K562 (cell line): Measurements from ENCODE around the gene ETNK1. TPM values are rescaled to one million over a fixed set of nuclear protein-coding genes. Genes with fewer than 3 reads are reported as not detected.
A peak's percentile ranks its signal among the peaks of the same experiment; 100 is the strongest.

Experiments
- BCL6 ChIP-seq: fragments of 250-450 bp; sonication (Bioruptor Pico); IDR thresholded peaks from 2 replicates; pipeline ENCODE4 v1.4.0; 2020
- CREBBP ChIP-seq: IDR thresholded peaks from one replicate; pipeline ENCODE4 v1.6.1; 2012; ENCODE audit warnings: low read depth, mild to moderate bottlenecking, control low read depth, inconsistent platforms, low read length
- CXXC5 ChIP-seq: fragments of 250-450 bp; sonication (Bioruptor Pico); IDR thresholded peaks from 2 replicates; pipeline ENCODE4 v1.8.0; 2022; ENCODE audit warnings: inconsistent platforms, mild to moderate bottlenecking, moderate library complexity
- E2F3 ChIP-seq: fragments of 250-450 bp; sonication (Bioruptor Pico); IDR thresholded peaks from 2 replicates; pipeline ENCODE4 v1.4.0; 2020; ENCODE audit warnings: mild to moderate bottlenecking
- HMGN3 ChIP-seq: IDR thresholded peaks from 2 replicates; pipeline ENCODE4 v1.6.1; 2011; ENCODE audit warnings: borderline replicate concordance, low read depth, mild to moderate bottlenecking, mixed read lengths, low read length; ENCODE audit not compliant: insufficient read length; ENCODE audit errors: extremely low read depth
- MAFK ChIP-seq: IDR thresholded peaks from 2 replicates; pipeline ENCODE4 v1.6.1; 2011; ENCODE audit warnings: low read length, improper control_type of control experiment
- MCM5 ChIP-seq: fragments of 450-650 bp; IDR thresholded peaks from 2 replicates; pipeline ENCODE4 v1.6.1; 2016; ENCODE audit warnings: low read depth
- NELFE ChIP-seq: IDR thresholded peaks from 2 replicates; pipeline ENCODE4 v1.6.1; 2011; ENCODE audit warnings: mild to moderate bottlenecking; ENCODE audit not compliant: insufficient read depth, insufficient read length
- RBM15 ChIP-seq: fragments of 200-400 bp; formaldehyde crosslinking; IDR thresholded peaks from 2 replicates; pipeline ENCODE4 v1.6.1; 2018; ENCODE audit warnings: mild to moderate bottlenecking, low read length, moderate library complexity; ENCODE audit not compliant: insufficient read depth
- RFX7 ChIP-seq: fragments of 250-450 bp; sonication (Bioruptor Pico); IDR thresholded peaks from 2 replicates; pipeline ENCODE4 v1.5.1; 2021; ENCODE audit warnings: mild to moderate bottlenecking
- RREB1 ChIP-seq: fragments of 250-450 bp; sonication (Bioruptor Pico); IDR thresholded peaks from 2 replicates; pipeline ENCODE4 v1.4.0; 2020
- SETDB1 ChIP-seq: IDR thresholded peaks from one replicate; pipeline ENCODE4 v1.6.1; 2012; ENCODE audit warnings: low read length, control low read depth, inconsistent platforms
- STAT5B ChIP-seq: fragments of 250-450 bp; sonication (Bioruptor Pico); IDR thresholded peaks from 2 replicates; pipeline ENCODE4 v1.8.0; 2021; ENCODE audit warnings: mild to moderate bottlenecking, inconsistent platforms
- U2AF2 ChIP-seq: fragments of 200-400 bp; formaldehyde crosslinking; optimal IDR thresholded peaks from 2 replicates; pipeline ENCODE3; 2017; ENCODE audit warnings: low read depth, mild to moderate bottlenecking, low read length
- XRCC5 ChIP-seq: fragments of 200-400 bp; formaldehyde crosslinking; IDR thresholded peaks from 2 replicates; pipeline ENCODE4 v1.6.1; 2017; ENCODE audit warnings: low read depth, mild to moderate bottlenecking, low read length
- ZBED1 ChIP-seq: IDR thresholded peaks from 2 replicates; pipeline ENCODE4 v1.6.1; 2014
- ZFP30 ChIP-seq: fragments of 250-450 bp; sonication (Bioruptor Pico); IDR thresholded peaks from 2 replicates; pipeline ENCODE4 v1.8.0; 2022; ENCODE audit warnings: moderate library complexity, mild to moderate bottlenecking, inconsistent platforms, borderline replicate concordance
- ZNF224 ChIP-seq: sonication (generic); formaldehyde crosslinking; IDR thresholded peaks from 2 replicates; pipeline ENCODE4 v1.8.0; 2022; ENCODE audit warnings: mild to moderate bottlenecking, missing genetic modification reagents
- ZNF263 ChIP-seq: sonication (generic); formaldehyde crosslinking; IDR thresholded peaks from 2 replicates; pipeline ENCODE4 v1.8.0; 2022; ENCODE audit warnings: mild to moderate bottlenecking, missing genetic modification reagents, borderline replicate concordance
- polyA plus RNA-seq, 8 experiments: library from polyadenylated mRNA; depleted of rRNA in 4 of 8; stranded (reverse) in 5 of 8; unstranded in 3 of 8; fragments of >200 nt; fragmentation: Nextera tagmentation in 2 of 8; fragmentation: Illumina TruSeq in 1 of 8; extraction: Ambion mirVana in 2 of 8; extraction: Trizol in 1 of 8; gene quantifications; 2 replicates each; pipeline versions ENCODE4 v1.2.1 to v1.2.3, GENCODE V29; 2011 to 2014; ENCODE audit warnings: inconsistent platforms in 1 of 8, missing spikeins in 1 of 8
- total RNA-seq, 7 experiments: library from RNA; depleted of rRNA in 6 of 7; stranded (reverse); fragments of >200 nt in 6 of 7; fragmentation: Illumina TruSeq in 2 of 7; extraction: Trizol in 2 of 7; gene quantifications; 2 replicates each; pipeline versions ENCODE4 v1.2.1 to v1.2.3, GENCODE V29; 2011 to 2021; ENCODE audit warnings: low replicate concordance in 1 of 7
- TF ChIP-seq, protein P1 (sequence below): fragments of 450-650 bp; formaldehyde crosslinking; IDR thresholded peaks from 2 replicates; pipeline ENCODE4 v1.4.0; 2020; ENCODE audit warnings: mild to moderate bottlenecking, moderate library complexity
- TF ChIP-seq, protein P2 (sequence below), 2 experiments: fragments of 250-450 bp in 1 of 2; fragments of 450-650 bp in 1 of 2; sonication (Bioruptor Pico) in 1 of 2; IDR thresholded peaks; 2 replicates each; pipeline versions ENCODE4 v1.6.1 to v1.8.0; 2016 to 2021; ENCODE audit warnings: mild to moderate bottlenecking in 2 of 2, moderate library complexity in 2 of 2, missing compliant biosample characterization in 1 of 2, missing genetic modification characterization in 1 of 2

Gene ETNK1
- total and polyA plus RNA-seq, 9 of the 15 experiments (the other 6 are each of a cell fraction or from before 2014, with no cell fraction given), result 10.0 to 70.5 (median 36.0) TPM

DNA sequence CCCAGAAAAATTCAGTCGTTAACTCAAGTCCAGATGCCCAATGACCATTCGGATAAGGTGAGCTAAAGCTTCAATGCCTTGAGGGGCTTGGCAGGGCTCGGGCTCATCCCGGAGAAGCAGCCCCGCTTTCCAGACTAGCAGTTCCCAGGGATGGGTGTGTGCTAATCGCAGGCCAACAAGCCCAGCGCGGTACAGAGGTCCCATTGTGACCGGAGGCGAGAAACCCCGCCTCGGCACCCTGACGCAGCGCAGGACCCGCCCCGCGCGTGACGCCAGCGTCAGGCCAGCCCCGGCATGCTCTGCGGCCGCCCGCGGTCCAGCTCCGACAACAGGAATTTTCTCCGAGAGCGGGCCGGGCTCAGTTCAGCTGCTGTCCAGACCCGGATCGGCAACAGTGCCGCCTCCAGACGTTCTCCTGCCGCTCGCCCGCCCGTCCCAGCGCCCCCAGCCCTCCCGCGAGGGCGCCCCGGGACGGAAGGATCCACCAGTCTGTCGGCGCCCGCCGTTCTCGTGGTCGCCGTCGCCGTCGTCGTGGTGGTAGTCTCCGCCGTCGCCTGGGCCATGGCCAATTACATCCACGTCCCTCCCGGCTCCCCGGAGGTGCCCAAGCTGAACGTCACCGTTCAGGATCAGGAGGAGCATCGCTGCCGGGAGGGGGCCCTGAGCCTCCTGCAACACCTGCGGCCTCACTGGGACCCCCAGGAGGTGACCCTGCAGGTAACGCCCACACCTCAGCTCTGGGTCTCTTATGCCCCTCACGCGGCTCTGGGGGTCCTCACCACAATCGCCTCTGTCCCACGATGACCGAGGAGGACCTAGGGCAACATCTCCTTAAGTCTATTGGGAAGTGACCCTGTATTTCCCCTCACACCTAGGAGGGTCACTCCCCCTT is at the start of gene ETNK1 (continued):
- TF ChIP-seq, protein P1, sequence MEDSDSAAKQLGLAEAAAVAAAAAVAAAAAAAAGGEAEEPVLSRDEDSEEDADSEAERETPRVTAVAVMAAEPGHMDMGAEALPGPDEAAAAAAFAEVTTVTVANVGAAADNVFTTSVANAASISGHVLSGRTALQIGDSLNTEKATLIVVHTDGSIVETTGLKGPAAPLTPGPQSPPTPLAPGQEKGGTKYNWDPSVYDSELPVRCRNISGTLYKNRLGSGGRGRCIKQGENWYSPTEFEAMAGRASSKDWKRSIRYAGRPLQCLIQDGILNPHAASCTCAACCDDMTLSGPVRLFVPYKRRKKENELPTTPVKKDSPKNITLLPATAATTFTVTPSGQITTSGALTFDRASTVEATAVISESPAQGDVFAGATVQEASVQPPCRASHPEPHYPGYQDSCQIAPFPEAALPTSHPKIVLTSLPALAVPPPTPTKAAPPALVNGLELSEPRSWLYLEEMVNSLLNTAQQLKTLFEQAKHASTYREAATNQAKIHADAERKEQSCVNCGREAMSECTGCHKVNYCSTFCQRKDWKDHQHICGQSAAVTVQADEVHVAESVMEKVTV, result no peak
- TF ChIP-seq BCL6 (CRISPR knock-in tag) (no peak), MAFK (no peak), U2AF2 (no peak), SETDB1 (no peak), MCM5 (no peak), RREB1 (no peak), RBM15 (no peak), ZNF263 (CRISPR knock-in tag) (no peak), CXXC5 (CRISPR knock-in tag) (peak; percentile 94), ZBED1 (no peak), ZNF224 (CRISPR knock-in tag) (no peak), ZFP30 (CRISPR knock-in tag) (no peak), STAT5B (no peak), RFX7 (CRISPR knock-in tag) (no peak), E2F3 (CRISPR knock-in tag) (no peak), XRCC5 (peak; percentile 42; the same call in 1 of the 2 replicates), NELFE (no peak), HMGN3 (peak; percentile 83), CREBBP (no peak)
- TF ChIP-seq, protein P2, sequence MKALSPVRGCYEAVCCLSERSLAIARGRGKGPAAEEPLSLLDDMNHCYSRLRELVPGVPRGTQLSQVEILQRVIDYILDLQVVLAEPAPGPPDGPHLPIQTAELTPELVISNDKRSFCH (CRISPR knock-in tag; IDR thresholded peaks at IDR 0.05), result no peak
- TF ChIP-seq, protein P2 (tag; IDR thresholded peaks at IDR 0.05), result no peak; the same call in 1 of the 2 replicates
